Measurements from ENCODE around the gene STIM1.

- no peak for TF ChIP-seq EZH2phosphoT487 (conservative IDR thresholded peaks at IDR 0.05; ENCODE audit: low read length)
- no peak for TF ChIP-seq CTCF (IDR thresholded peaks at IDR 0.05; ENCODE audit: insufficient read depth, low read length, poor library complexity, severe bottlenecking)
Measured at GRCh38 chr11:3891751-3892150, 36.3 kb downstream of the STIM1 start.

Data from SU-DHL-6 (cell line).